Prostate gland (tissue), 2 donors: ENCODE results near the gene ABCG1. TPM values are rescaled to one million over a fixed set of nuclear protein-coding genes. Genes with fewer than 3 reads are reported as not detected.

Experiments
- DNase-seq: peaks from one replicate; pipeline ENCODE4 v3.0.0-alpha.2; 2019; ENCODE audit warnings: low spot score
- H3K27ac ChIP-seq, 2 donors: fragments of 200-600 bp; sonication (generic); 2 replicates each; pipeline ENCODE4 v1.5.1; 2017 to 2019
- H3K27me3 ChIP-seq: fragments of 200-600 bp; sonication (generic); replicated peaks from 2 replicates; pipeline ENCODE4 v1.5.1; 2019; ENCODE audit not compliant: insufficient read depth
- H3K36me3 ChIP-seq, 2 donors: fragments of 200-600 bp; sonication (generic); 1 replicate in 1 of 2; 2 replicates in 1 of 2; pipeline versions ENCODE4 v1.5.1 to v1.8.1; 2017 to 2019
- H3K4me1 ChIP-seq: fragments of 200-600 bp; sonication (generic); replicated peaks from 2 replicates; pipeline ENCODE4 v1.5.1; 2019
- H3K4me3 ChIP-seq, 2 donors: fragments of 200-600 bp; sonication (generic); 2 replicates each; pipeline ENCODE4 v1.5.1; 2017 to 2019
- H3K9me3 ChIP-seq: fragments of 200-600 bp; sonication (generic); 2 replicates; pipeline ENCODE4 v1.5.1; 2017
- CTCF ChIP-seq, 4 experiments: fragments of 200-600 bp in 2 of 4; fragments of 450-650 bp in 2 of 4; sonication (generic) in 2 of 4; IDR thresholded peaks; 1 replicate in 3 of 4; 2 replicates in 1 of 4; pipeline ENCODE4 v1.5.1; 2016 to 2019; ENCODE audit warnings: antibody characterized with exemption in 4 of 4, mild to moderate bottlenecking in 2 of 4, moderate library complexity in 2 of 4
- POLR2A ChIP-seq: fragments of 450-650 bp; IDR thresholded peaks from one replicate; pipeline ENCODE4 v1.6.1; 2016; ENCODE audit warnings: antibody characterized with exemption, mild to moderate bottlenecking
- POLR2AphosphoS5 ChIP-seq: sonication (generic); formaldehyde crosslinking; IDR thresholded peaks from one replicate; pipeline ENCODE4 v1.6.1; 2017; ENCODE audit warnings: antibody characterized with exemption
- WGBS: methylation state at CpG from one replicate; pipeline ENCODE4 v1.1.5; 2018; 5-methylcytosine and 5-hydroxymethylcytosine counted together
- intact Hi-C: fragments of 100-400 bp; cut with DNase I; formaldehyde crosslinking; loops from one replicate; pipeline ENCODE4 v1.14.2; 2022
- total RNA-seq, 2 donors: library from RNA; depleted of rRNA; stranded (reverse); fragments of >200 nt; gene quantifications; one replicate each; pipeline ENCODE4 v1.1.0, GENCODE V29; 2016

The ABCG1 gene
- total RNA-seq, 2 donors from 2014 or later, result 22.7 to 28.3 TPM

- peak; percentile 29 for DNase-seq
- TF ChIP-seq POLR2A (no peak), POLR2AphosphoS5 (peak; percentile 81)
- Histone ChIP-seq H3K4me3 (no peak overlapping the region), H3K36me3 (no peaks in the 10 kb centered on the region), H3K4me1 (no peaks in the 10 kb centered on the region), H3K27me3 (no peaks in the 10 kb centered on the region), H3K9me3 (no peaks in the 10 kb centered on the region), H3K27ac (no peak overlapping the region)
- intact Hi-C loops, result no loop called here
- 55% methylated on average over 5 of the region's 5 CpGs for WGBS
Measured at GRCh38 chr21:42198929-42199867, 19.7 kb upstream of the ABCG1 start.

GRCh38 chr21:42199868-42200463 is 19.0 kb upstream of the ABCG1 start:
- no peak for DNase-seq
- H3K4me1 ChIP-seq, result no peaks in the 10 kb centered on the region
- H3K27ac ChIP-seq, result no peak overlapping the region
- no peaks in the 10 kb centered on the region for H3K27me3 ChIP-seq
- 84% methylated on average over 8 of the region's 8 CpGs for whole genome bisulfite sequencing
- H3K9me3 ChIP-seq, result no peaks in the 10 kb centered on the region
- no peaks in the 10 kb centered on the region for H3K36me3 ChIP-seq
- TF ChIP-seq POLR2AphosphoS5 (no peak), CTCF (IDR thresholded peaks at IDR 0.05) (no peak), POLR2A (no peak)
- H3K4me3 ChIP-seq, result no peak overlapping the region
- intact Hi-C loops, result no loop called here

GRCh38 chr21:42200906-42201614 is 17.9 kb upstream of the ABCG1 start:
- DNase-seq, result no peak
- intact Hi-C loops, result no loop called here

GRCh38 chr21:42201615-42202161 is 17.3 kb upstream of the ABCG1 start:
- 81% methylated on average over 11 of the region's 11 CpGs for WGBS
- Histone ChIP-seq H3K9me3 (no peaks in the 10 kb centered on the region), H3K36me3 (no peaks in the 10 kb centered on the region), H3K27me3 (no peaks in the 10 kb centered on the region), H3K27ac (no peak overlapping the region), H3K4me3 (no peak overlapping the region), H3K4me1 (no peaks in the 10 kb centered on the region)
- no peak for TF ChIP-seq POLR2AphosphoS5
- TF ChIP-seq POLR2A, result no peak
- no peak for TF ChIP-seq CTCF (IDR thresholded peaks at IDR 0.05)
- intact Hi-C loops, result no loop called here
- DNase-seq, result no peak

More at GRCh38 chr21:42200906-42201614, 17.9 kb upstream of the ABCG1 start:
- Histone ChIP-seq H3K4me3 (no peak overlapping the region), H3K36me3 (no peaks in the 10 kb centered on the region), H3K9me3 (no peaks in the 10 kb centered on the region), H3K27me3 (no peaks in the 10 kb centered on the region), H3K27ac (no peak overlapping the region), H3K4me1 (no peaks in the 10 kb centered on the region)
- 79% methylated on average over 14 of the region's 14 CpGs for WGBS
- TF ChIP-seq CTCF (IDR thresholded peaks at IDR 0.05) (no peak), POLR2A (no peak), POLR2AphosphoS5 (no peak)

- Histone ChIP-seq H3K9me3 (no peaks in the 10 kb centered on the region), H3K4me3 (no peak overlapping the region), H3K27ac (no peak overlapping the region), H3K4me1 (no peaks in the 10 kb centered on the region), H3K36me3 (no peaks in the 10 kb centered on the region), H3K27me3 (no peaks in the 10 kb centered on the region)
- 84% methylated on average over 10 of the region's 10 CpGs for WGBS
- DNase-seq, result no peak
- intact Hi-C loops, result no loop called here
- TF ChIP-seq POLR2AphosphoS5, result no peak
Measured at GRCh38 chr21:42202321-42202720, 16.6 kb upstream of the ABCG1 start.
